Spinal cord (tissue), 10 donors: ENCODE data around the gene NEK2. TPM values are rescaled to one million over a fixed set of nuclear protein-coding genes. Genes with fewer than 3 reads are reported as not detected.
"Not testable (repeated sequence)": the region's sequence is repeated elsewhere in the genome, so short reads cannot be mapped to it uniquely, and the experiment has no call there.

Source experiments
- DNase-seq, 6 donors: peaks; one replicate each; pipeline versions ENCODE4 v3.0.0 to v3.0.0-alpha.2; 2013 to 2015; ENCODE audit warnings: low spot score in 6 of 6, low read depth in 4 of 6
- H3K27ac ChIP-seq: one replicate; pipeline ENCODE4 v1.5.1; 2013; ENCODE audit warnings: low read depth, low read length, control low read depth
- H3K27me3 ChIP-seq: one replicate; pipeline ENCODE4 v1.6.1; 2013; ENCODE audit warnings: low read length; ENCODE audit not compliant: control insufficient read depth, insufficient read depth
- H3K36me3 ChIP-seq: one replicate; pipeline ENCODE4 v1.6.1; 2013; ENCODE audit warnings: low read length; ENCODE audit not compliant: control insufficient read depth, insufficient read depth
- H3K4me1 ChIP-seq: one replicate; pipeline ENCODE4 v1.6.1; 2013; ENCODE audit warnings: low read length; ENCODE audit not compliant: control insufficient read depth, insufficient read depth
- H3K4me3 ChIP-seq: one replicate; pipeline ENCODE4 v1.5.1; 2013; ENCODE audit warnings: low read depth, low read length, control low read depth
- H3K9me3 ChIP-seq: one replicate; pipeline ENCODE4 v1.6.1; 2013; ENCODE audit warnings: low read length; ENCODE audit not compliant: control insufficient read depth, insufficient read depth
- WGBS: methylation state at CpG from one replicate; pipeline ENCODE4 v1.1.5; 2013; ENCODE audit warnings: missing lambda C conversion rate; ENCODE audit not compliant: insufficient coverage; 5-methylcytosine and 5-hydroxymethylcytosine counted together
- polyA plus RNA-seq, 2 donors: library from polyadenylated mRNA; unstranded; fragments of 120-200 nt; gene quantifications; one replicate each; pipeline ENCODE4 v1.2.1, GENCODE V29; 2013; ENCODE audit not compliant: insufficient read length in 2 of 2
- total RNA-seq, 2 donors: library from RNA; depleted of rRNA in 1 of 2; stranded (reverse); fragments of 120-200 nt in 1 of 2; fragments of >200 nt in 1 of 2; gene quantifications; one replicate each; pipeline versions ENCODE4 v1.2.3 to v1.2.4, GENCODE V29; 2013 to 2014
- donor health status: healthy.

NEK2 gene
- total and polyA plus RNA-seq, 4 donors = 6.9 to 10.2 (median 8.2) TPM

DNA sequence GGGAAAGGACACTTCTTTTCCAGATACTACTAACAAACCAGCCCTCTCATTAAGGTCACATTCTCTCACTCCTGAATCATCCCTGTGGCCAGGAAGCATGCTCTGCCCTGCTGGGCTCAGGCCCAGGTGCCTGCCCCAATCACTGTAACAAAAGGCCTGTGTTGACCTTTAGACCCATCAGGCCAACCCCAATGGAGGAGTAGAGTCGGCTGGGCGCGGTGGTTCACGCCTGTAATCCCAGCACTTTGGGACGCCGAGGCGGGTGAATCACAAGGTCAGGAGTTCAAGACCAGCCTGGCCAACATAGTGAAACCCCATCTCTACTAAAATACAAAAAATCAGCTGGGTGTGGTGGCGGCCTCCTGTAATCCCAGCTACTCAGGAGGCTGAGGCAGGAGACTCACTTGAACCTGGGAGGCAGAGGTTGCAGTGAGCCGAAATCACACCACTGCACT lies 38.8 kb downstream of the NEK2 start:
- WGBS = no CpG with 5 or more reads among the region's 9 CpGs
- not testable (repeated sequence) for H3K4me3 ChIP-seq, DNase-seq, H3K27me3 ChIP-seq, H3K36me3 ChIP-seq, H3K9me3 ChIP-seq, H3K27ac ChIP-seq
- peaks cover 19% of the 10 kb centered on the region for H3K4me1 ChIP-seq

- H3K4me3 ChIP-seq = no peak overlapping the region
- no peaks in the 10 kb centered on the region for H3K9me3 ChIP-seq
- H3K36me3 ChIP-seq = no peaks in the 10 kb centered on the region
- 79% methylated on average over 6 of the region's 9 CpGs for WGBS
- no peak for DNase-seq
- no peaks in the 10 kb centered on the region for H3K27me3 ChIP-seq
- peaks cover 19% of the 10 kb centered on the region for H3K4me1 ChIP-seq
- no peak overlapping the region for H3K27ac ChIP-seq
Measured at GRCh38 chr1:211635597-211636205, 39.7 kb downstream of the NEK2 start.

- no peak for DNase-seq
- no peaks in the 10 kb centered on the region for H3K27me3 ChIP-seq
- H3K4me3 ChIP-seq = no peak overlapping the region
- no peaks in the 10 kb centered on the region for H3K9me3 ChIP-seq
- H3K36me3 ChIP-seq = no peaks in the 10 kb centered on the region
- peaks cover 27% of the 10 kb centered on the region for H3K4me1 ChIP-seq
- no CpG with 5 or more reads among the region's 4 CpGs for WGBS
- H3K27ac ChIP-seq = no peak overlapping the region
Measured at GRCh38 chr1:211634931-211635330, 40.5 kb downstream of the NEK2 start.

GRCh38 chr1:211634461-211634860 lies 41.0 kb downstream of the NEK2 start:
- WGBS = 86% methylated on average over 2 of the region's 4 CpGs

DNA sequence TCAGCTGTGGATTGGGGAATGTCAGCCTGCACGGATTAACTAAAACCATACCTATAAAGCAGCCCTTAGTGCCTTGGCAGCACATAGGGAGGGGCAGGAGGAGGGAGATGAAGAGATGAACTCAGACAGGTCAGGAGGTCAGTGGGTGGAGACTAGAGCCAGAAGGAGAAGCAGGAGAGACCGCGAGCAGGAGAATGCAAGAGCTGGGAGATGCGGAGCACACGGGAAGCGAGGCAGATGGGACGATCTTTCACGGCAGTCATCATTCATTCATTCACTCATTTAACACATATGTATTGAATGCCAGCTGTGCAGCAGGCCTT lies 41.9 kb downstream of the NEK2 start:
- Histone ChIP-seq H3K27ac (no peak overlapping the region), H3K27me3 (no peaks in the 10 kb centered on the region), H3K9me3 (no peaks in the 10 kb centered on the region), H3K36me3 (no peaks in the 10 kb centered on the region), H3K4me3 (no peak overlapping the region), H3K4me1 (peaks cover 29% of the 10 kb centered on the region)
- 58% methylated on average over 7 of the region's 8 CpGs for WGBS
- DNase-seq = no peak

More at GRCh38 chr1:211634461-211634860, 41.0 kb downstream of the NEK2 start:
- peaks cover 27% of the 10 kb centered on the region for H3K4me1 ChIP-seq
- H3K27me3 ChIP-seq = no peaks in the 10 kb centered on the region
- H3K27ac ChIP-seq = no peak overlapping the region
- H3K9me3 ChIP-seq = no peaks in the 10 kb centered on the region
- no peak overlapping the region for H3K4me3 ChIP-seq
- no peak for DNase-seq
- no peaks in the 10 kb centered on the region for H3K36me3 ChIP-seq

DNA sequence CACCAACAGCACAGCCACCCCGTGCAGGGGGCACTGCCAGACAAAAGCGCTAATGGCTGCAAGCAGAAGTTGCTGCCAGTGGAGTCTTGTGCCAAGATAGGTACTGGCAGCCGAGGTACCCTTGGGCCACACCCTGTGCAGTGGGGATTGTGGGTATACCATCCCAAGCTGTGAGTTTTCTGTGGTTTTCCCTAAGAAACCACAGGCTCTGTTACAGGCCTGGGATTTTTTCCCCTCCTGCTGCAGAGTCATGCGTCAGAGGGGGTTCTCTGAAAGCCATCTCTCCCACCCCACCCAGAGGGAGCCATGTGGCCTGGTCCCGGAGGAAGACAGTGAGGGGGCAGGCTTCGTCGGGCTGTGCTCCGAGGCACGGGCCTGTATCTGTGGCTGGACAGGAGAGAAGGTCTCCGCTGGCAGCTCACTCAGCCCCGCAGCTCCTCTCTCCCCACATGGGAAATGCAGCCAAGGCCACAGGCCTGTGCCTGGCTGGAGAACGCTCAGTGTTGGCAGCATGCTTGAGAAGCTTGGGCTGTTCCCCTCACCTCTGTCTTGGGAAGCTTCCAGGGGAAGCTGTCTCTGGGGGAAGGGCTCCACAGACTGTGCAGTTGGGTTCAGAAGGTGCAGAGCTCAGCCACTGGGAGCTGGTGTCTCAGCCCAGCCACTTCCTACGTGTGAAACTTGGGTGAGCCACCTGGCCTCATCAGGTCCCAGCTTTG lies 42.5 kb downstream of the NEK2 start:
- H3K9me3 ChIP-seq = no peaks in the 10 kb centered on the region
- no peak overlapping the region for H3K4me3 ChIP-seq
- H3K36me3 ChIP-seq = no peaks in the 10 kb centered on the region
- peak overlapping the region; percentile 19 for H3K27ac ChIP-seq
- H3K27me3 ChIP-seq = no peaks in the 10 kb centered on the region
- H3K4me1 ChIP-seq = peaks cover 30% of the 10 kb centered on the region
- 52% methylated on average over 5 of the region's 13 CpGs for WGBS
- DNase-seq = peak in 2 of 6 donors; percentile 43 to 75

DNA sequence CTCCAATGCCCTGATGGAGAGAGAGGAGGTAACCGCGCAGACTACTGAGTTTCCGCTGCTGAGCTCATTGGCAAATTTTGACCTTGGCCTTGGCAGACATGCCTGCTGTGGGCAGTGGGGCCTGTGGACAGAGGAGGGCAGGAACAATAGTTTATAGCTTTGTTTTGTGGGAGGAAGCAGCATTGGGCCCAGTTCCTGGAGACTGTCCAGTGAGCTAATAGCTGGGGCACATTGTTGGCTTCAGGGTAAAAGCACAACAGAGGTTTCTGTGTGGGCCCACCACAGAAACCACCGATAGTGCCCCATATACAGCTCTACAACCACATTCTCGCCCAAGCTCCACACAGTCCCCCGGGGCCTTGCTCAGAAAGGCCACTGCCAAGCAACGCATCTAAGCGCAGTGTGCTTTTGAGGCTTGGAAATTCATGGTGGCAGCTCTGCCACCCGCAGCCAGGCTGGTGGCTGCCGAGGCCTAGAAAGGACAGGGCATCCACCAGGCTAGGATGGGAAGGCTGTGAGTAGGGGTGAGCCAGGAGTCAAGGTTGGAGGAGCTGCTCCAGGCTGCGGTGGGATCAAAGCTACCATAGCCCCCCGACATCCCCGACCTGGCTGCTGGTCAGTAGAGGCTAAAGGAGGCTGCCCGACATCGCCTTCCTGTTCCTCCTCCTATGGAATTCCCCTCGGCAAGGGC lies 43.2 kb downstream of the NEK2 start:
- 86% methylated on average over 16 of the region's 16 CpGs for WGBS
- Histone ChIP-seq H3K27me3 (no peaks in the 10 kb centered on the region), H3K4me3 (no peak overlapping the region), H3K36me3 (no peaks in the 10 kb centered on the region), H3K9me3 (no peaks in the 10 kb centered on the region), H3K4me1 (peaks cover 30% of the 10 kb centered on the region), H3K27ac (no peak overlapping the region)
- DNase-seq = no peak

GRCh38 chr1:211631168-211631567 lies 44.3 kb downstream of the NEK2 start:
- Histone ChIP-seq H3K4me1 (peaks cover 30% of the 10 kb centered on the region), H3K27me3 (no peaks in the 10 kb centered on the region), H3K36me3 (no peaks in the 10 kb centered on the region), H3K9me3 (no peaks in the 10 kb centered on the region), H3K4me3 (no peak overlapping the region), H3K27ac (no peak overlapping the region)
- 98% methylated on average over 4 of the region's 6 CpGs for WGBS
- DNase-seq = no peak

- WGBS = 37% methylated on average over 11 of the region's 17 CpGs
- Histone ChIP-seq H3K27ac (no peak overlapping the region), H3K4me1 (peaks cover 30% of the 10 kb centered on the region), H3K4me3 (no peak overlapping the region), H3K9me3 (no peaks in the 10 kb centered on the region), H3K36me3 (no peaks in the 10 kb centered on the region), H3K27me3 (no peaks in the 10 kb centered on the region)
- DNase-seq = no peak
Measured at GRCh38 chr1:211630236-211631081, 45.0 kb downstream of the NEK2 start.
